Endothelial cell of umbilical vein (primary cell): ENCODE results near the gene IKZF1. TPM values are rescaled to one million over a fixed set of nuclear protein-coding genes. Genes with fewer than 3 reads are reported as not detected.

Experiments used
- BruUV-seq: library from RNA; stranded (reverse); fragments of 400-500 nt; replicated peaks from 2 replicates; lab custom pipeline; 2021; lab: Mats Ljungman, UMichigan
- CTCF ChIA-PET: fragments of 300-600, 350-600 bp; sonication (Branson Sonifier 250); formaldehyde crosslinking; loops from one replicate; lab custom pipeline; 2021; ENCODE audit warnings: antibody characterized with exemption, inconsistent platforms; lab: Charles Lee
- POLR2A ChIA-PET: fragments of 300-600, 350-600 bp; sonication (Branson Sonifier 250); formaldehyde crosslinking; loops from one replicate; lab custom pipeline; 2021; ENCODE audit warnings: antibody characterized with exemption, inconsistent platforms; lab: Charles Lee
- DNase-seq: peaks from one replicate; pipeline ENCODE4 v3.0.0-alpha.2; 2011; ENCODE audit warnings: low read depth, low spot score
- FAIRE-seq: peaks from 2 replicates; lab custom pipeline; 2011; peaks lifted over from hg19 to GRCh38; lab: Jason Lieb, UNC
- H2AFZ ChIP-seq: 2 replicates; pipeline ENCODE4 v1.6.0; 2012; ENCODE audit warnings: low read depth, low read length, control low read depth, inconsistent platforms
- H3K27ac ChIP-seq: 2 replicates; pipeline ENCODE4 v1.5.1; 2011; ENCODE audit warnings: low read depth, mild to moderate bottlenecking, control low read depth, low read length, moderate library complexity; ENCODE audit not compliant: insufficient read depth
- H3K27me3 ChIP-seq, 2 experiments: 2 replicates each; pipeline versions ENCODE4 v1.6.0 to v1.6.1; 2011; ENCODE audit warnings: low read length in 2 of 2, mixed read lengths in 1 of 2; ENCODE audit not compliant: control insufficient read depth in 2 of 2, insufficient read depth in 2 of 2
- H3K36me3 ChIP-seq, 2 experiments: 2 replicates in 1 of 2; 3 replicates in 1 of 2; pipeline ENCODE4 v1.5.1; 2011; ENCODE audit warnings: low read length in 2 of 2, mild to moderate bottlenecking in 1 of 2, moderate library complexity in 1 of 2; ENCODE audit not compliant: control insufficient read depth in 2 of 2, insufficient read depth in 2 of 2; ENCODE audit errors: extremely low read depth in 1 of 2
- H3K4me1 ChIP-seq: 3 replicates; pipeline ENCODE4 v1.5.1; 2011; ENCODE audit warnings: mild to moderate bottlenecking, low read length; ENCODE audit not compliant: control insufficient read depth, insufficient read depth; ENCODE audit errors: extremely low read depth
- H3K4me2 ChIP-seq: 2 replicates; pipeline ENCODE4 v1.6.1; 2011; ENCODE audit warnings: low read length, control low read depth, mixed read lengths; ENCODE audit not compliant: insufficient read depth
- H3K4me3 ChIP-seq, 3 experiments: fragments of 200-600 bp in 1 of 3; sonication (generic), shearing (Covaris generic) in 1 of 3; replicated peaks in 1 of 3; 2 replicates each; pipeline ENCODE4 v1.5.1; 2011 to 2016; ENCODE audit warnings: control low read depth in 3 of 3, low read length in 3 of 3, mild to moderate bottlenecking in 2 of 3, inconsistent platforms in 1 of 3, low read depth in 1 of 3, moderate library complexity in 1 of 3; ENCODE audit not compliant: insufficient read depth in 1 of 3
- H3K79me2 ChIP-seq: 2 replicates; pipeline ENCODE4 v1.6.0; 2012; ENCODE audit warnings: low read length, inconsistent platforms; ENCODE audit not compliant: control insufficient read depth, insufficient read depth
- H3K9ac ChIP-seq: replicated peaks from 2 replicates; pipeline ENCODE3; 2011; ENCODE audit warnings: low read length, control low read depth; ENCODE audit not compliant: insufficient read depth; ENCODE audit errors: extremely low read depth
- H3K9me1 ChIP-seq: replicated peaks from 3 replicates; pipeline ENCODE4 v1.6.0; 2011; ENCODE audit warnings: mild to moderate bottlenecking, low read length; ENCODE audit not compliant: control insufficient read depth, insufficient read depth; ENCODE audit errors: extremely low read depth
- H3K9me3 ChIP-seq: replicated peaks from 2 replicates; pipeline ENCODE4 v1.5.1; 2012; ENCODE audit warnings: low read length, inconsistent platforms; ENCODE audit not compliant: control insufficient read depth, insufficient read depth
- H4K20me1 ChIP-seq: replicated peaks from 2 replicates; pipeline ENCODE3; 2011; ENCODE audit warnings: mild to moderate bottlenecking, low read length; ENCODE audit not compliant: control insufficient read depth, insufficient read depth; ENCODE audit errors: extremely low read depth
- EZH2 ChIP-seq: IDR thresholded peaks from 2 replicates; pipeline ENCODE4 v1.6.1; 2012; ENCODE audit warnings: borderline replicate concordance, low read depth, mild to moderate bottlenecking, moderate library complexity, low read length, inconsistent platforms; ENCODE audit not compliant: severe bottlenecking
- FOS ChIP-seq: IDR thresholded peaks from 2 replicates; pipeline ENCODE4 v1.6.1; 2011; ENCODE audit warnings: mild to moderate bottlenecking, low read length, moderate library complexity, borderline replicate concordance; ENCODE audit not compliant: insufficient read depth
- JUN ChIP-seq: IDR thresholded peaks from 2 replicates; pipeline ENCODE4 v1.6.1; 2011; ENCODE audit warnings: borderline replicate concordance, low read depth; ENCODE audit not compliant: insufficient read length, insufficient read depth
- MYC ChIP-seq: IDR thresholded peaks from one replicate; pipeline ENCODE4 v1.6.1; 2011; ENCODE audit warnings: mild to moderate bottlenecking, low read depth, low read length
- POLR2A ChIP-seq: IDR thresholded peaks from 2 replicates; pipeline ENCODE4 v1.6.1; 2012; ENCODE audit warnings: low read depth, mild to moderate bottlenecking, control low read depth, low read length
- dilution Hi-C: fragments of 300-500 bp; cut with MboI; formaldehyde crosslinking; loops from one replicate; pipeline ENCODE4 v1.15.0; 2019; ENCODE audit warnings: low sequenced_read_pairs; ENCODE audit not compliant: extremely low pct_ligation_motif_present
- intact Hi-C: fragments of 100-400 bp; cut with micrococcal nuclease; formaldehyde crosslinking; loops from one replicate; pipeline ENCODE4 v1.10.0; 2022
- polyA plus RNA-seq, 4 experiments: library from polyadenylated mRNA; depleted of rRNA in 3 of 4; stranded (reverse) in 3 of 4; unstranded in 1 of 4; fragments of >200 nt; gene quantifications; 2 replicates each; pipeline versions ENCODE4 v1.2.1 to v1.2.3, GENCODE V29; 2011 to 2012; ENCODE audit warnings: missing spikeins in 1 of 4
- total RNA-seq: library from RNA; stranded (reverse); gene quantifications from 2 replicates; pipeline ENCODE4 v1.2.3, GENCODE V29; 2021
- TF ChIP-seq, protein P1 (sequence below), 2 donors: IDR thresholded peaks; 1 replicate in 1 of 2; 2 replicates in 1 of 2; pipeline ENCODE4 v1.5.1; 2011; ENCODE audit warnings: low read length in 2 of 2, mild to moderate bottlenecking in 2 of 2, moderate library complexity in 2 of 2, control low read depth in 1 of 2, inconsistent platforms in 1 of 2, low read depth in 1 of 2; ENCODE audit not compliant: insufficient read depth in 1 of 2; ENCODE audit errors: extremely low read depth in 1 of 2
- TF ChIP-seq, protein P2 (sequence below): IDR thresholded peaks from 2 replicates; pipeline ENCODE4 v1.6.1; 2011; ENCODE audit not compliant: insufficient read depth, insufficient read length

Gene IKZF1
- total and polyA plus RNA-seq, 2 donors (not counting 3 experiments of a cell fraction or from before 2014, with no cell fraction given) = 0.01 to 0.20 TPM

DNA sequence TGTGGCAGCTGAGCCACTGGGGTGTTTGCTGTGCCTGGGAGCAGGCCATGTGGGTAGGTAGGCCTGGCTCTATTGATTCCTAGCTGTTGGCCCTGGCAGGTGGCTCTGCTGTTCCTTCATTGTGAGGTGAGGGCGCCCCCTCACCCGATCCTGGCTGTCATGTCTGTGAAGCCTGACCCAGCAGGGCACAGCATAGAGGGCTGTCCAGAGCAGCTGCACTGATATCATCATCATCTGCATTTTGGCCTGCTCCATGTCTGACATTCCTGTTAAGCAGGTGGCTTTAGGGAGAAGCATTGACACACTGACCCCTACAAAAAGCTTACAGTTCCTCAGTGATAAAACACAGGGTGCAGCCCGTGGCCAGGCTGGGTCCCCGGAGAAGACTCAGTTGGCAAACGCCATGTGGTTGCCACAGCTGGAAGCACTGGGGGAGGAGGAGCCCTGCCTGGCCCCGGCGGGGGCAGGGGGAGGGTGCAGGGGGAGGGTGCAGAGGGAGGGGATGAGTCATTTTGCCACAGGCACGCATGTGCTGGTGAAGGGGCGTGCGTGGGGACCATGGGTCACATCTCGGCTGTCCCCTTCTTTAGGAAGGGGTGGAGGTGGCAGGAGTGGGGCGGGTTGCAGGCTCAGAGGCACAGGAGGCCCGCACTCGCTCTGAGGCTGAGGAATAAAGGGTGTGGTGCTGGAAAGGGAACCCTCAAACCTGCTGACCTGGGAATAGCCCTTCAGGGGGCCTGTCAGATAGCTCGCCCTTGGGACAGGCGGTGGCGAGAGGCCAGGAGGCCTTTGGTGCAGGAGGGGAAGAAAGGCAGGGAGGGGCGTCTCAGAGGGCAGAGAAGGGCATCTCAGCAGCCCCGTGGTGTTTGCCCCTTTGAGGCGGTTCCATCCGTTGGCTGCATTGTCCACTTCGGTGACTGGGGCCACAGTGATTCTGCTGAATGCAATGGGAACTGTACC is 31.6 kb downstream of the IKZF1 start:
- intact Hi-C loops (no loop called here), dilution Hi-C loops (no loop called here)
- Histone ChIP-seq H3K36me3 (no peaks in the 10 kb centered on the region), H3K79me2 (no peaks in the 10 kb centered on the region), H3K9ac (no peak overlapping the region), H3K9me1 (no peaks in the 10 kb centered on the region), H3K4me3 (no peak overlapping the region), H2AFZ (no peak overlapping the region), H3K4me2 (no peak overlapping the region), H3K27me3 (peaks cover 3 to 10% of the 10 kb centered on the region in 2 experiments), H3K9me3 (no peaks in the 10 kb centered on the region), H3K27ac (no peak overlapping the region), H3K4me1 (no peaks in the 10 kb centered on the region), H4K20me1 (no peaks in the 10 kb centered on the region)
- ChIA-PET POLR2A (no interaction called here), CTCF (no interaction called here)
- DNase-seq = no peak
- TF ChIP-seq FOS = no peak
- TF ChIP-seq MYC = no peak
- TF ChIP-seq, protein P1, sequence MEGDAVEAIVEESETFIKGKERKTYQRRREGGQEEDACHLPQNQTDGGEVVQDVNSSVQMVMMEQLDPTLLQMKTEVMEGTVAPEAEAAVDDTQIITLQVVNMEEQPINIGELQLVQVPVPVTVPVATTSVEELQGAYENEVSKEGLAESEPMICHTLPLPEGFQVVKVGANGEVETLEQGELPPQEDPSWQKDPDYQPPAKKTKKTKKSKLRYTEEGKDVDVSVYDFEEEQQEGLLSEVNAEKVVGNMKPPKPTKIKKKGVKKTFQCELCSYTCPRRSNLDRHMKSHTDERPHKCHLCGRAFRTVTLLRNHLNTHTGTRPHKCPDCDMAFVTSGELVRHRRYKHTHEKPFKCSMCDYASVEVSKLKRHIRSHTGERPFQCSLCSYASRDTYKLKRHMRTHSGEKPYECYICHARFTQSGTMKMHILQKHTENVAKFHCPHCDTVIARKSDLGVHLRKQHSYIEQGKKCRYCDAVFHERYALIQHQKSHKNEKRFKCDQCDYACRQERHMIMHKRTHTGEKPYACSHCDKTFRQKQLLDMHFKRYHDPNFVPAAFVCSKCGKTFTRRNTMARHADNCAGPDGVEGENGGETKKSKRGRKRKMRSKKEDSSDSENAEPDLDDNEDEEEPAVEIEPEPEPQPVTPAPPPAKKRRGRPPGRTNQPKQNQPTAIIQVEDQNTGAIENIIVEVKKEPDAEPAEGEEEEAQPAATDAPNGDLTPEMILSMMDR (IDR thresholded peaks at IDR 0.05; ENCODE audit: extremely low read depth in 1 of 2, insufficient read depth in 1 of 2, low read depth in 1 of 2, low read length in 2 of 2) = no peak
- TF ChIP-seq JUN = no peak
- TF ChIP-seq POLR2A = no peak
- TF ChIP-seq EZH2 = no peak
- TF ChIP-seq, protein P2, sequence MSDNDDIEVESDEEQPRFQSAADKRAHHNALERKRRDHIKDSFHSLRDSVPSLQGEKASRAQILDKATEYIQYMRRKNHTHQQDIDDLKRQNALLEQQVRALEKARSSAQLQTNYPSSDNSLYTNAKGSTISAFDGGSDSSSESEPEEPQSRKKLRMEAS = no peak
- FAIRE-seq = no peak
- BruUV-seq = no TSS peak
